Peyer's patch (tissue), 4 donors: ENCODE results near the gene SPP2.

Source experiments
- POLR2A ChIP-seq, 2 donors: fragments of 450-650 bp; IDR thresholded peaks; one replicate each; pipeline ENCODE4 v1.5.1; 2017; ENCODE audit warnings: antibody characterized with exemption in 2 of 2, mild to moderate bottlenecking in 2 of 2, moderate library complexity in 2 of 2
- TF ChIP-seq, protein P1 (sequence below), 6 experiments: fragments of 450-650 bp in 4 of 6; fragments of 200-600 bp in 2 of 6; sonication (generic) in 1 of 6; IDR thresholded peaks; one replicate each; pipeline ENCODE4 v1.5.1; 2017 to 2019; ENCODE audit warnings: antibody characterized with exemption in 6 of 6, mild to moderate bottlenecking in 3 of 6, moderate library complexity in 1 of 6

DNA sequence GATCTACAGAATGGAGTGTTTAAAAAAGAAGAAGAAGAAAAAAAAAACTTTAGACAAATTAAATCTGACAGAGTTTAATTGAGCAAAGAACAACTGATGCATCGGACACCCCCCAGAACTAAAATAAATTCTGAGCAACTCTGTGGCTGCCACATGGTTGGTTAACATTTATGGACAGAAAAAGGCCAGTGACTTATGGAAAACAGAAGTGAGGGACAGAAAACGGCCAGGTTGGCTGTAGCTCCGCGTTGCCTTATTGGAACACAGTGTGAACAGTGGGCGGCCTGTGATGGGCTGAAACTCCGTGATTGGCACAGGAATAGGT, 75.6 kb downstream of the SPP2 start:
- TF ChIP-seq, protein P1, sequence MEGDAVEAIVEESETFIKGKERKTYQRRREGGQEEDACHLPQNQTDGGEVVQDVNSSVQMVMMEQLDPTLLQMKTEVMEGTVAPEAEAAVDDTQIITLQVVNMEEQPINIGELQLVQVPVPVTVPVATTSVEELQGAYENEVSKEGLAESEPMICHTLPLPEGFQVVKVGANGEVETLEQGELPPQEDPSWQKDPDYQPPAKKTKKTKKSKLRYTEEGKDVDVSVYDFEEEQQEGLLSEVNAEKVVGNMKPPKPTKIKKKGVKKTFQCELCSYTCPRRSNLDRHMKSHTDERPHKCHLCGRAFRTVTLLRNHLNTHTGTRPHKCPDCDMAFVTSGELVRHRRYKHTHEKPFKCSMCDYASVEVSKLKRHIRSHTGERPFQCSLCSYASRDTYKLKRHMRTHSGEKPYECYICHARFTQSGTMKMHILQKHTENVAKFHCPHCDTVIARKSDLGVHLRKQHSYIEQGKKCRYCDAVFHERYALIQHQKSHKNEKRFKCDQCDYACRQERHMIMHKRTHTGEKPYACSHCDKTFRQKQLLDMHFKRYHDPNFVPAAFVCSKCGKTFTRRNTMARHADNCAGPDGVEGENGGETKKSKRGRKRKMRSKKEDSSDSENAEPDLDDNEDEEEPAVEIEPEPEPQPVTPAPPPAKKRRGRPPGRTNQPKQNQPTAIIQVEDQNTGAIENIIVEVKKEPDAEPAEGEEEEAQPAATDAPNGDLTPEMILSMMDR (IDR thresholded peaks at IDR 0.05): no peak
- TF ChIP-seq POLR2A (IDR thresholded peaks at IDR 0.05): no peak
